Activated CD8-positive, alpha-beta memory T cell treated with anti-CD3 and anti-CD28 coated beads for 36 hours (primary cell): ENCODE measurements around the gene FBXL14. TPM values are rescaled to one million over a fixed set of nuclear protein-coding genes. Genes with fewer than 3 reads are reported as not detected.

Experiments
- CTCF ChIA-PET: fragments of 350-600 bp; sonication (Branson Sonifier 250); formaldehyde crosslinking; loops from one replicate; lab custom pipeline; 2021; ENCODE audit warnings: antibody characterized with exemption; lab: Charles Lee
- POLR2A ChIA-PET: fragments of 350-600 bp; sonication (Branson Sonifier 250); formaldehyde crosslinking; loops from one replicate; lab custom pipeline; 2021; ENCODE audit warnings: antibody characterized with exemption; lab: Charles Lee
- total RNA-seq, 2 experiments: library from RNA; stranded (reverse); gene quantifications; one replicate each; pipeline ENCODE4 v1.2.3, GENCODE V29; 2021

Gene FBXL14
- 10 to 100 TPM; 21.4 to 21.8 TPM for total RNA-seq

- ChIA-PET POLR2A (interaction anchor here (0.7 to 1.5 kb wide), 4 partner anchors 9 to 645 kb away, joined by 3 to 4 read pairs (median 3); partner anchors contain the start of genes ADIPOR2 and RAD52), CTCF (interaction anchor here (0.6 to 1.8 kb wide), 3 partner anchors 11 to 774 kb away, joined by 3 to 12 read pairs (median 3); no protein-coding TSS in a partner anchor)
Observed at GRCh38 chr12:1594261-1595025, at the start of gene FBXL14. Gene FBXL14, minus strand, starts transcription at chr12:1594581. Its CDS starts 515 bp downstream, at chr12:1594066.

GRCh38 chr12:1643905-1644533, 49.6 kb upstream of the FBXL14 start:
- POLR2A ChIA-PET, result no interaction called here
- CTCF ChIA-PET, result interaction anchor here (0.6 to 2.5 kb wide), 4 partner anchors 9 to 296 kb away, joined by 3 to 5 read pairs (median 4); no protein-coding TSS in a partner anchor

GRCh38 chr12:1643043-1643442, 48.7 kb upstream of the FBXL14 start:
- CTCF ChIA-PET, result interaction anchor here (0.7 to 1.6 kb wide), 4 partner anchors 8 to 415 kb away, joined by 3 to 5 read pairs (median 4); no protein-coding TSS in a partner anchor

GRCh38 chr12:1642513-1642912, 48.1 kb upstream of the FBXL14 start:
- ChIA-PET CTCF (interaction anchor here (1.6 kb wide), 1 partner anchor 8 kb away, joined by 5 read pairs; no protein-coding TSS in a partner anchor), POLR2A (no interaction called here)

More at GRCh38 chr12:1643043-1643442, 48.7 kb upstream of the FBXL14 start:
- POLR2A ChIA-PET, result no interaction called here

GRCh38 chr12:1640328-1641234, 46.2 kb upstream of the FBXL14 start:
- ChIA-PET POLR2A (no interaction called here), CTCF (interaction anchor here (1.5 kb wide), 1 partner anchor 12 kb away, joined by 8 read pairs; no protein-coding TSS in a partner anchor)

- POLR2A ChIA-PET, result interaction anchor here (0.6 kb wide), 1 partner anchor 112 kb away, joined by 5 read pairs; no protein-coding TSS in a partner anchor
- CTCF ChIA-PET, result no interaction called here
Observed at GRCh38 chr12:1639538-1639937, 45.2 kb upstream of the FBXL14 start.

- POLR2A ChIA-PET, result no interaction called here
Observed at GRCh38 chr12:1638203-1638602, 43.8 kb upstream of the FBXL14 start.

GRCh38 chr12:1635301-1636095, 41.1 kb upstream of the FBXL14 start:
- POLR2A ChIA-PET, result no interaction called here
- CTCF ChIA-PET, result interaction anchor here (0.8 to 3.3 kb wide), 9 partner anchors 8 to 416 kb away, joined by 3 to 18 read pairs (median 5); no protein-coding TSS in a partner anchor

More at GRCh38 chr12:1638203-1638602, 43.8 kb upstream of the FBXL14 start:
- CTCF ChIA-PET, result interaction anchor here (1.2 kb wide), 1 partner anchor 302 kb away, joined by 3 read pairs; no protein-coding TSS in a partner anchor

- ChIA-PET POLR2A (no interaction called here), CTCF (interaction anchor here (0.6 to 3.3 kb wide), 12 partner anchors 9 to 712 kb away, joined by 3 to 18 read pairs (median 4); no protein-coding TSS in a partner anchor)
Observed at GRCh38 chr12:1634590-1635191, 40.3 kb upstream of the FBXL14 start.

- POLR2A ChIA-PET, result no interaction called here
Observed at GRCh38 chr12:1634149-1634548, 39.8 kb upstream of the FBXL14 start.

GRCh38 chr12:1633459-1633858, 39.1 kb upstream of the FBXL14 start:
- POLR2A ChIA-PET, result no interaction called here

More at GRCh38 chr12:1634149-1634548, 39.8 kb upstream of the FBXL14 start:
- CTCF ChIA-PET, result interaction anchor here (0.7 to 3.3 kb wide), 8 partner anchors 9 to 415 kb away, joined by 3 to 18 read pairs (median 5); no protein-coding TSS in a partner anchor

GRCh38 chr12:1632702-1633101, 38.3 kb upstream of the FBXL14 start:
- CTCF ChIA-PET, result interaction anchor here (1.5 to 3.3 kb wide), 3 partner anchors 20 to 307 kb away, joined by 5 to 18 read pairs (median 15); no protein-coding TSS in a partner anchor
- POLR2A ChIA-PET, result no interaction called here

More at GRCh38 chr12:1633459-1633858, 39.1 kb upstream of the FBXL14 start:
- CTCF ChIA-PET, result interaction anchor here (2.6 to 3.3 kb wide), 3 partner anchors 19 to 306 kb away, joined by 13 to 18 read pairs (median 15); no protein-coding TSS in a partner anchor

- ChIA-PET POLR2A (interaction anchor here (0.6 kb wide), 1 partner anchor 33 kb away, joined by 3 read pairs; no protein-coding TSS in a partner anchor), CTCF (interaction anchor here (1.3 to 1.5 kb wide), 2 partner anchors 25 to 309 kb away, joined by 3 to 5 read pairs; no protein-coding TSS in a partner anchor)
Observed at GRCh38 chr12:1630827-1631591, 36.6 kb upstream of the FBXL14 start.

- ChIA-PET POLR2A (no interaction called here), CTCF (interaction anchor here (0.9 to 1.3 kb wide), 3 partner anchors 25 to 161 kb away, joined by 3 read pairs; no protein-coding TSS in a partner anchor)
Observed at GRCh38 chr12:1630133-1630826, 35.9 kb upstream of the FBXL14 start.
